WTC11 (cell line): ENCODE results near the gene LONP2.
"Not testable (repeated sequence)": the region's sequence is repeated elsewhere in the genome, so short reads cannot be mapped to it uniquely, and the experiment has no call there.

ENCODE experiments used
- CTCF ChIP-seq: fragments of 200-600 bp; IDR thresholded peaks from 2 replicates; pipeline ENCODE4 v1.8.0; 2022; ENCODE audit warnings: antibody characterized with exemption
- ETV6 ChIP-seq: sonication (generic); formaldehyde crosslinking; IDR thresholded peaks from 2 replicates; pipeline ENCODE4 v1.8.1; 2022; ENCODE audit warnings: mild to moderate bottlenecking, missing genetic modification reagents
- TP53 ChIP-seq: sonication (generic); formaldehyde crosslinking; IDR thresholded peaks from 2 replicates; pipeline ENCODE4 v1.8.1; 2023; ENCODE audit warnings: mild to moderate bottlenecking, missing genetic modification reagents

- TF ChIP-seq CTCF; ETV6 (CRISPR knock-in tag); TP53 (CRISPR knock-in tag): not testable (repeated sequence)
Measured at GRCh38 chr16:48377301-48377700, 133.2 kb downstream of the LONP2 start.
